GM12878 (cell line): ENCODE data around the gene TCF12.

ENCODE experiments used
- ATF3 ChIP-seq: IDR thresholded peaks from 2 replicates; pipeline ENCODE4 v1.6.1; 2011; ENCODE audit warnings: low read depth, mild to moderate bottlenecking, low read length, moderate library complexity, borderline replicate concordance; ENCODE audit errors: extremely low read depth
- BCL3 ChIP-seq: IDR thresholded peaks from 2 replicates; pipeline ENCODE4 v1.6.1; 2011; ENCODE audit warnings: borderline replicate concordance, low read depth, mild to moderate bottlenecking, moderate library complexity, low read length; ENCODE audit not compliant: insufficient read depth, poor library complexity, severe bottlenecking
- BHLHE40 ChIP-seq, 2 experiments: fragments of 450-650 bp in 1 of 2; IDR thresholded peaks; 2 replicates each; pipeline ENCODE4 v1.6.1; 2011 to 2017; ENCODE audit warnings: low read depth in 2 of 2, borderline replicate concordance in 1 of 2, improper control_type of control experiment in 1 of 2, low read length in 1 of 2, mild to moderate bottlenecking in 1 of 2
- CBX3 ChIP-seq: fragments of 200-600 bp; sonication (generic); IDR thresholded peaks from 2 replicates; pipeline ENCODE4 v1.6.1; 2016; ENCODE audit warnings: low read depth, borderline replicate concordance
- CTCF ChIP-seq, 3 experiments: IDR thresholded peaks in 2 of 3; conservative IDR thresholded peaks in 1 of 3; 2 replicates each; pipeline ENCODE4 v1.5.1; 2011; ENCODE audit warnings: low read depth in 3 of 3, low read length in 3 of 3, mild to moderate bottlenecking in 3 of 3, control low read depth in 2 of 3, moderate library complexity in 2 of 3, inconsistent platforms in 1 of 3, mixed read lengths in 1 of 3; ENCODE audit not compliant: control insufficient read depth in 2 of 3, insufficient read depth in 1 of 3; ENCODE audit errors: extremely low read depth in 1 of 3
- HDAC2 ChIP-seq: fragments of 200-600 bp; sonication (generic); IDR thresholded peaks from 2 replicates; pipeline ENCODE4 v1.6.1; 2017
- KDM1A ChIP-seq: fragments of 200-600 bp; sonication (generic); IDR thresholded peaks from 2 replicates; pipeline ENCODE4 v1.6.1; 2016; ENCODE audit warnings: borderline replicate concordance
- SIN3A ChIP-seq: IDR thresholded peaks from 2 replicates; pipeline ENCODE4 v1.6.1; 2012; ENCODE audit warnings: low read depth, low read length, improper control_type of control experiment
- SREBF2 ChIP-seq: IDR thresholded peaks from 2 replicates; pipeline ENCODE4 v1.6.1; 2012; ENCODE audit warnings: mild to moderate bottlenecking, low read length
- ZNF687 ChIP-seq: fragments of 450-650 bp; IDR thresholded peaks from 2 replicates; pipeline ENCODE4 v1.6.1; 2017; ENCODE audit warnings: mild to moderate bottlenecking, moderate library complexity

GRCh38 chr15:57237301-57237642 is 318.8 kb downstream of the TCF12 start:
- no peak for TF ChIP-seq BCL3
- no peak for TF ChIP-seq CTCF (IDR thresholded peaks at IDR 0.05 in 2 of 3, conservative IDR thresholded peaks at IDR 0.05 in 1 of 3; ENCODE audit: control insufficient read depth in 2 of 3, extremely low read depth in 1 of 3, insufficient read depth in 1 of 3, low read depth in 3 of 3, low read length in 3 of 3)
- no peak for TF ChIP-seq KDM1A
- TF ChIP-seq BHLHE40 (IDR thresholded peaks at IDR 0.05; ENCODE audit: borderline replicate concordance in 1 of 2, low read depth in 2 of 2, low read length in 1 of 2) = no peak
- no peak for TF ChIP-seq CBX3
- no peak for TF ChIP-seq ATF3
- no peak for TF ChIP-seq HDAC2
- TF ChIP-seq SIN3A = no peak
- TF ChIP-seq ZNF687 = no peak
- TF ChIP-seq SREBF2 = no peak
